SK-N-SH (cell line): ENCODE data around the gene CSNK1G2. TPM values are rescaled to one million over a fixed set of nuclear protein-coding genes. Genes with fewer than 3 reads are reported as not detected.

ENCODE experiments used
- CTCF ChIA-PET: fragments of 300-600, 350-600 bp; formaldehyde crosslinking; extraction: SDS; loops from one replicate; lab custom pipeline; 2021; lab: Yijun Ruan, JAX
- POLR2A ChIA-PET: fragments of 350-600 bp; sonication (Branson Sonifier 250); formaldehyde crosslinking; extraction: SDS; loops from one replicate; lab custom pipeline; 2020; ENCODE audit warnings: antibody characterized with exemption, inconsistent platforms; lab: Yijun Ruan, JAX
- DNase-seq: peaks from one replicate; pipeline ENCODE4 v3.0.0; 2012
- H2AFZ ChIP-seq: fragments of 200-600 bp; sonication (generic); 2 replicates; pipeline ENCODE4 v1.8.1; 2016; ENCODE audit warnings: antibody characterized with exemption, mild to moderate bottlenecking, low read depth
- H3F3A ChIP-seq: fragments of 200-600 bp; sonication (generic); replicated peaks from 2 replicates; pipeline ENCODE3; 2016; ENCODE audit warnings: antibody characterized with exemption, mild to moderate bottlenecking; ENCODE audit not compliant: insufficient read depth
- H3K27ac ChIP-seq, 2 experiments: fragments of 200-500 bp in 1 of 2; fragments of 200-600 bp in 1 of 2; sonication (Bioruptor generic) in 1 of 2; sonication (generic), shearing (Covaris generic) in 1 of 2; 2 replicates each; pipeline versions ENCODE4 v1.5.1 to v1.6.1; 2014 to 2016; ENCODE audit warnings: low read depth in 2 of 2, inconsistent platforms in 1 of 2, low read length in 1 of 2, mild to moderate bottlenecking in 1 of 2, mixed read lengths in 1 of 2
- H3K27me3 ChIP-seq: fragments of 200-600 bp; sonication (generic), shearing (Covaris generic); 2 replicates; pipeline ENCODE4 v1.6.1; 2016; ENCODE audit warnings: mixed run types; ENCODE audit not compliant: insufficient read depth
- H3K36me3 ChIP-seq, 2 experiments: fragments of 200-500 bp in 1 of 2; fragments of 200-600 bp in 1 of 2; sonication (Bioruptor generic) in 1 of 2; sonication (generic) in 1 of 2; replicated peaks in 1 of 2; 2 replicates each; pipeline versions ENCODE3 to v1.5.1; 2014 to 2016; ENCODE audit warnings: low read length in 1 of 2, mild to moderate bottlenecking in 1 of 2; ENCODE audit not compliant: insufficient read depth in 2 of 2, control insufficient read depth in 1 of 2
- H3K4me1 ChIP-seq, 2 experiments: fragments of 200-500 bp in 1 of 2; fragments of 200-600 bp in 1 of 2; sonication (Bioruptor generic) in 1 of 2; sonication (generic), shearing (Covaris generic) in 1 of 2; 2 replicates each; pipeline versions ENCODE4 v1.5.1 to v1.6.1; 2014 to 2016; ENCODE audit warnings: low read depth in 1 of 2, low read length in 1 of 2, mixed run types in 1 of 2; ENCODE audit not compliant: insufficient read depth in 2 of 2, control insufficient read depth in 1 of 2
- H3K4me2 ChIP-seq: fragments of 200-600 bp; sonication (generic), shearing (Covaris generic); 2 replicates; pipeline ENCODE4 v1.6.1; 2017; ENCODE audit warnings: mixed run types
- H3K4me3 ChIP-seq, 2 experiments: fragments of 200-500 bp in 1 of 2; fragments of 200-600 bp in 1 of 2; sonication (Bioruptor generic) in 1 of 2; sonication (generic), shearing (Covaris generic) in 1 of 2; 2 replicates each; pipeline versions ENCODE4 v1.5.1 to v1.8.1; 2014 to 2016; ENCODE audit warnings: low read depth in 2 of 2, inconsistent platforms in 1 of 2, low read length in 1 of 2, mild to moderate bottlenecking in 1 of 2, mixed read lengths in 1 of 2, moderate library complexity in 1 of 2
- H3K79me2 ChIP-seq: fragments of 200-600 bp; sonication (generic); 2 replicates; pipeline ENCODE4 v1.8.1; 2017; ENCODE audit warnings: mild to moderate bottlenecking; ENCODE audit not compliant: insufficient read depth
- H3K9ac ChIP-seq: fragments of 200-600 bp; sonication (generic); 2 replicates; pipeline ENCODE4 v1.6.1; 2017; ENCODE audit warnings: mixed run types
- H3K9me2 ChIP-seq: fragments of 200-600 bp; sonication (generic); 2 replicates; pipeline ENCODE4 v1.6.1; 2017; ENCODE audit warnings: mixed run types
- H3K9me3 ChIP-seq: fragments of 200-600 bp; sonication (generic); 2 replicates; pipeline ENCODE4 v1.6.1; 2017; ENCODE audit warnings: mixed run types, mild to moderate bottlenecking, moderate library complexity
- H4K20me1 ChIP-seq: fragments of 200-600 bp; sonication (generic); 2 replicates; pipeline ENCODE4 v1.6.1; 2017; ENCODE audit warnings: mild to moderate bottlenecking, mixed run types; ENCODE audit not compliant: insufficient read depth
- FOXJ3 ChIP-seq: sonication (generic); formaldehyde crosslinking; IDR thresholded peaks from 2 replicates; pipeline ENCODE4 v1.5.1; 2020; ENCODE audit warnings: mild to moderate bottlenecking, missing genetic modification reagents
- RAD21 ChIP-seq: IDR thresholded peaks from 2 replicates; pipeline ENCODE4 v1.6.1; 2012; ENCODE audit warnings: mild to moderate bottlenecking, low read length
- SMC3 ChIP-seq: IDR thresholded peaks from 2 replicates; pipeline ENCODE4 v1.6.1; 2012; ENCODE audit warnings: low read depth, low read length, improper control_type of control experiment
- TAF1 ChIP-seq: IDR thresholded peaks from 2 replicates; pipeline ENCODE4 v1.6.1; 2012; ENCODE audit warnings: low read depth, mild to moderate bottlenecking, low read length, moderate library complexity, borderline replicate concordance
- WGBS: methylation state at CpG from one replicate; pipeline ENCODE4 v1.1.6; 2017; ENCODE audit warnings: low lambda C conversion rate; 5-methylcytosine and 5-hydroxymethylcytosine counted together
- polyA plus RNA-seq, 3 experiments: library from polyadenylated mRNA; depleted of rRNA; stranded (reverse); fragments of >200 nt; gene quantifications; 2 replicates each; pipeline ENCODE4 v1.2.3, GENCODE V29; 2012
- TF ChIP-seq, protein P1 (sequence below): IDR thresholded peaks from 2 replicates; pipeline ENCODE4 v1.6.1; 2012; ENCODE audit warnings: mild to moderate bottlenecking, low read depth, low read length, moderate library complexity
- TF ChIP-seq, protein P2 (sequence below): fragments of 200-600 bp; sonication (generic); IDR thresholded peaks from 2 replicates; pipeline ENCODE4 v1.6.1; 2017; ENCODE audit warnings: antibody characterized with exemption, mild to moderate bottlenecking, moderate library complexity

Gene CSNK1G2
- polyA plus RNA-seq, 1 of the 3 experiments (the other 2 are of a cell fraction): 79.4 TPM

DNA sequence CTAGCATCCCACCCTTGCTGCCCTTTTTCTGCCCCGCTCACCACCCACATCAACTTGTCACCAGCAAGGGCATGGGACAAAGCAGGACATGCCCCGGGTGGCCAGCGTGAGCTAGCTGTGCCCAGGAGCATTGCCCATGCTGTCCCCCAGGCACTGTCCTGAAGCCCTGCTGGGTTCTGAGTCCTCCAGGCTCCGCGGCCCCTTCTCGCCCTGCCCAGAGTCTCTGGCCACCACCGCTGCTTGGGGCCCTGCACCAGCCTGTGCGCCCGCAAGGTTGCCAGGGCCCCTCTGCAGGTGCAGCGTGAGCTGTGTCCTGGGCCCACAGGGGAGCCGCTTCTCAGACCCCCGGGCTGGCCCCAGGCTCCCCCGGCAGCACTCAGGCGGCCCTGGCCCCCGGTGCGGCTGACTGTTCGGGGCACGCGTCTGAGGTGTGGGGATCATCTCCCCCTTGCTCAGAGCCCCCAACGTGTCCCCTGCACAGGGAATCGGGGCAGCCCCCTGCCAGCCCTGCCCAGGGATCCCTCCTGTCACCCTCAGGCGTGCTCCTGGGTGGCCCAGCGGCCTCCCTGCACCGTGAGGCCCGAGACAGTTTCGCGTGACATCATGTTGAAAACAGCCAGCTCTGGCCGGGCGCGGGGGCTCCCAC lies 4.1 kb downstream of the CSNK1G2 start:
- H3K36me3 ChIP-seq: no peaks in the 10 kb centered on the region
- H4K20me1 ChIP-seq: peaks cover 68% of the 10 kb centered on the region
- no peak overlapping the region for H3K4me2 ChIP-seq
- no peaks in the 10 kb centered on the region for H3K9me2 ChIP-seq
- H3K9me3 ChIP-seq: no peaks in the 10 kb centered on the region
- ChIA-PET CTCF (interaction anchor here (0.7 to 2.7 kb wide), 12 partner anchors 8 to 59 kb away, joined by 3 to 24 read pairs (median 5); no protein-coding TSS in a partner anchor), POLR2A (interaction anchor here (0.7 to 1.1 kb wide), 2 partner anchors 102 to 125 kb away, joined by 3 read pairs; no protein-coding TSS in a partner anchor)
- H3K4me1 ChIP-seq: peaks cover 0 to 22% of the 10 kb centered on the region in 2 experiments; a peak in 1 of 4 replicates
- WGBS: 92% methylated on average over 10 of the region's 30 CpGs
- H3K4me3 ChIP-seq: no peak overlapping the region
- H3K27ac ChIP-seq: no peak overlapping the region; a peak in 1 of 4 replicates
- no peak overlapping the region for H3K9ac ChIP-seq
- peaks cover 11% of the 10 kb centered on the region for H3F3A ChIP-seq
- no peak for DNase-seq
- peaks cover 87% of the 10 kb centered on the region for H3K79me2 ChIP-seq
- TF ChIP-seq TAF1: no peak
- TF ChIP-seq, protein P1, sequence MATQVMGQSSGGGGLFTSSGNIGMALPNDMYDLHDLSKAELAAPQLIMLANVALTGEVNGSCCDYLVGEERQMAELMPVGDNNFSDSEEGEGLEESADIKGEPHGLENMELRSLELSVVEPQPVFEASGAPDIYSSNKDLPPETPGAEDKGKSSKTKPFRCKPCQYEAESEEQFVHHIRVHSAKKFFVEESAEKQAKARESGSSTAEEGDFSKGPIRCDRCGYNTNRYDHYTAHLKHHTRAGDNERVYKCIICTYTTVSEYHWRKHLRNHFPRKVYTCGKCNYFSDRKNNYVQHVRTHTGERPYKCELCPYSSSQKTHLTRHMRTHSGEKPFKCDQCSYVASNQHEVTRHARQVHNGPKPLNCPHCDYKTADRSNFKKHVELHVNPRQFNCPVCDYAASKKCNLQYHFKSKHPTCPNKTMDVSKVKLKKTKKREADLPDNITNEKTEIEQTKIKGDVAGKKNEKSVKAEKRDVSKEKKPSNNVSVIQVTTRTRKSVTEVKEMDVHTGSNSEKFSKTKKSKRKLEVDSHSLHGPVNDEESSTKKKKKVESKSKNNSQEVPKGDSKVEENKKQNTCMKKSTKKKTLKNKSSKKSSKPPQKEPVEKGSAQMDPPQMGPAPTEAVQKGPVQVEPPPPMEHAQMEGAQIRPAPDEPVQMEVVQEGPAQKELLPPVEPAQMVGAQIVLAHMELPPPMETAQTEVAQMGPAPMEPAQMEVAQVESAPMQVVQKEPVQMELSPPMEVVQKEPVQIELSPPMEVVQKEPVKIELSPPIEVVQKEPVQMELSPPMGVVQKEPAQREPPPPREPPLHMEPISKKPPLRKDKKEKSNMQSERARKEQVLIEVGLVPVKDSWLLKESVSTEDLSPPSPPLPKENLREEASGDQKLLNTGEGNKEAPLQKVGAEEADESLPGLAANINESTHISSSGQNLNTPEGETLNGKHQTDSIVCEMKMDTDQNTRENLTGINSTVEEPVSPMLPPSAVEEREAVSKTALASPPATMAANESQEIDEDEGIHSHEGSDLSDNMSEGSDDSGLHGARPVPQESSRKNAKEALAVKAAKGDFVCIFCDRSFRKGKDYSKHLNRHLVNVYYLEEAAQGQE: no peak
- TF ChIP-seq FOXJ3 (CRISPR knock-in tag): no peak
- H3K27me3 ChIP-seq: no peaks in the 10 kb centered on the region
- no peak overlapping the region for H2AFZ ChIP-seq

DNA sequence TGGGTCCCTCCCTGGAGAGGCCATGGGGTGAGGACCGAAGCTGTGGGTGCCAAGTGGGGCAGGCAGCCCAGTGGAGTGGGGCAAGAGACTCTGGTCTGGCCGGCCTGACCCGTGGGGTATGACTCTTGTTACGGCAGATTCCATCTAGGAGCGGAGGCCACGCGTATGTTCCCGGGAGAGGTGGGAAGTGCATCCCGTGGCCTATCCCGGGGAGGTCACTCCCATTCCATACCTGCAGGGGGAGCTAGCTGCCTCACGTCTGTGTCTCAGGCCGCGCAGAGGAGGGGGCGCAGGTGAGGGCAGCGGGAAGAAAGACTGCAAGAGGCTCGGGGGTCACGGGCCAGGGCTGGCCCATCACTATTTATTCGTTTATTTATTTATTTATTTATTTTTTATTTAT lies 4.9 kb downstream of the CSNK1G2 start:
- peak; percentile 93 for DNase-seq
- no peak overlapping the region for H3K27ac ChIP-seq
- peaks cover 0 to 20% of the 10 kb centered on the region in 2 experiments; a peak in 1 of 4 replicates for H3K4me1 ChIP-seq
- peaks cover 96% of the 10 kb centered on the region for H3K79me2 ChIP-seq
- peak; percentile 38; the same call in 1 of the 2 replicates for TF ChIP-seq SMC3
- TF ChIP-seq, protein P2, sequence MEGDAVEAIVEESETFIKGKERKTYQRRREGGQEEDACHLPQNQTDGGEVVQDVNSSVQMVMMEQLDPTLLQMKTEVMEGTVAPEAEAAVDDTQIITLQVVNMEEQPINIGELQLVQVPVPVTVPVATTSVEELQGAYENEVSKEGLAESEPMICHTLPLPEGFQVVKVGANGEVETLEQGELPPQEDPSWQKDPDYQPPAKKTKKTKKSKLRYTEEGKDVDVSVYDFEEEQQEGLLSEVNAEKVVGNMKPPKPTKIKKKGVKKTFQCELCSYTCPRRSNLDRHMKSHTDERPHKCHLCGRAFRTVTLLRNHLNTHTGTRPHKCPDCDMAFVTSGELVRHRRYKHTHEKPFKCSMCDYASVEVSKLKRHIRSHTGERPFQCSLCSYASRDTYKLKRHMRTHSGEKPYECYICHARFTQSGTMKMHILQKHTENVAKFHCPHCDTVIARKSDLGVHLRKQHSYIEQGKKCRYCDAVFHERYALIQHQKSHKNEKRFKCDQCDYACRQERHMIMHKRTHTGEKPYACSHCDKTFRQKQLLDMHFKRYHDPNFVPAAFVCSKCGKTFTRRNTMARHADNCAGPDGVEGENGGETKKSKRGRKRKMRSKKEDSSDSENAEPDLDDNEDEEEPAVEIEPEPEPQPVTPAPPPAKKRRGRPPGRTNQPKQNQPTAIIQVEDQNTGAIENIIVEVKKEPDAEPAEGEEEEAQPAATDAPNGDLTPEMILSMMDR: peak; percentile 67
- TF ChIP-seq RAD21: peak; percentile 63
- TF ChIP-seq, protein P1: no peak
- H3K27me3 ChIP-seq: no peaks in the 10 kb centered on the region
- H3K36me3 ChIP-seq: no peaks in the 10 kb centered on the region
- no peak overlapping the region for H2AFZ ChIP-seq
- H3K9me3 ChIP-seq: no peaks in the 10 kb centered on the region
- no peak overlapping the region for H3K4me2 ChIP-seq
- no peak overlapping the region for H3K9ac ChIP-seq
- ChIA-PET CTCF (interaction anchor here (0.6 to 2.7 kb wide), 16 partner anchors 8 to 127 kb away, joined by 3 to 24 read pairs (median 5); no protein-coding TSS in a partner anchor), POLR2A (interaction anchor here (1.1 kb wide), 1 partner anchor 124 kb away, joined by 3 read pairs; no protein-coding TSS in a partner anchor)
- 66% methylated on average over 16 of the region's 18 CpGs for WGBS
- no peak overlapping the region for H3K4me3 ChIP-seq
- no peaks in the 10 kb centered on the region for H3K9me2 ChIP-seq
- peaks cover 7% of the 10 kb centered on the region for H3F3A ChIP-seq
- H4K20me1 ChIP-seq: peaks cover 68% of the 10 kb centered on the region
